ENCODE results near the gene CUX1.

DNA sequence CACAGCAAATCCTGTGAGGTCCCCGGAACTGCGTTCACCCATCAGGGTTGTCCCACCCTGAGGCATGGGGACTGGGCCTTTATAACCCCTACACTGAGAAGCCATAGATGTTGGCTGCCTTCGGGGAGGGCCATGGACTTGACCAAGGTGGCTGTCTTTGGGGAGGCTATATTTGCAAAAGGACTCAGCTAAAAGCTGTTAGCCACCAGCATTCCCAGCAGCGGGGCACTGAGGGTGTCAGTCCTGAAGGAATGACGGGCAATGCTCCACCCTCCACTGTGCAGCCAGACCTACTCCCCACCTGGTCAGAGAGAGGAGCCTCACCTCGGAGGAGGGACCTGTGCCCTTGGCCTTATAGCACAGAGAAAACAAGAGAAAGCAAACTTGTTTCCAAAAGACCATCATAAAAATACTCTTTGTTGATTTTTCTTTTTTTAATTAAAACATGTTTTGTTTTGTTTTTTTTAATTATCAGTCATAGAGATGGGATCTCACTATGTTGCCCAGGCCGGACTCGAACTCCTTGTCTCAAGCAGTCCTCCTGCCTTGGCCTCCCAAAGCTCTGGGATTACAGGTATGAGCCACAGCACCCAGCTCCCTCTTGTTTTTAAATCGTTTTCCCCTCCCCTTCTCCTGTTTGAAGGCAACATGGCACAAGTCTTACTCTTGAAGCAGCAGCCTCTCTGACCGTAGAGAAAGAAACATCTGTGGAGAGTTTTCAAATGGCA is 26.7 kb upstream of the CUX1 start:
- TF ChIP-seq, protein P1, sequence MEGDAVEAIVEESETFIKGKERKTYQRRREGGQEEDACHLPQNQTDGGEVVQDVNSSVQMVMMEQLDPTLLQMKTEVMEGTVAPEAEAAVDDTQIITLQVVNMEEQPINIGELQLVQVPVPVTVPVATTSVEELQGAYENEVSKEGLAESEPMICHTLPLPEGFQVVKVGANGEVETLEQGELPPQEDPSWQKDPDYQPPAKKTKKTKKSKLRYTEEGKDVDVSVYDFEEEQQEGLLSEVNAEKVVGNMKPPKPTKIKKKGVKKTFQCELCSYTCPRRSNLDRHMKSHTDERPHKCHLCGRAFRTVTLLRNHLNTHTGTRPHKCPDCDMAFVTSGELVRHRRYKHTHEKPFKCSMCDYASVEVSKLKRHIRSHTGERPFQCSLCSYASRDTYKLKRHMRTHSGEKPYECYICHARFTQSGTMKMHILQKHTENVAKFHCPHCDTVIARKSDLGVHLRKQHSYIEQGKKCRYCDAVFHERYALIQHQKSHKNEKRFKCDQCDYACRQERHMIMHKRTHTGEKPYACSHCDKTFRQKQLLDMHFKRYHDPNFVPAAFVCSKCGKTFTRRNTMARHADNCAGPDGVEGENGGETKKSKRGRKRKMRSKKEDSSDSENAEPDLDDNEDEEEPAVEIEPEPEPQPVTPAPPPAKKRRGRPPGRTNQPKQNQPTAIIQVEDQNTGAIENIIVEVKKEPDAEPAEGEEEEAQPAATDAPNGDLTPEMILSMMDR (IDR thresholded peaks at IDR 0.05; ENCODE audit: low read depth, low read length, poor library complexity, severe bottlenecking) = no peak
- TF ChIP-seq EZH2phosphoT487 (IDR thresholded peaks at IDR 0.05; ENCODE audit: borderline replicate concordance, low read length) = no peak
